Fibroblast of skin of right quadriceps (primary cell): ENCODE results near the gene ATP5MG.
"Not testable (repeated sequence)": the region's sequence is repeated elsewhere in the genome, so short reads cannot be mapped to it uniquely, and the experiment has no call there.

Experiments
- DNase-seq: peaks from one replicate; pipeline ENCODE4 v3.0.0-alpha.2; 2013

Gene ATP5MG

GRCh38 chr11:118410055-118410745 lies 8.8 kb downstream of the ATP5MG start:
- DNase-seq = no peak

- no peak for DNase-seq
Observed at GRCh38 chr11:118411530-118411929, 10.1 kb downstream of the ATP5MG start.

GRCh38 chr11:118412921-118413320 lies 11.5 kb downstream of the ATP5MG start:
- no peak for DNase-seq

DNA sequence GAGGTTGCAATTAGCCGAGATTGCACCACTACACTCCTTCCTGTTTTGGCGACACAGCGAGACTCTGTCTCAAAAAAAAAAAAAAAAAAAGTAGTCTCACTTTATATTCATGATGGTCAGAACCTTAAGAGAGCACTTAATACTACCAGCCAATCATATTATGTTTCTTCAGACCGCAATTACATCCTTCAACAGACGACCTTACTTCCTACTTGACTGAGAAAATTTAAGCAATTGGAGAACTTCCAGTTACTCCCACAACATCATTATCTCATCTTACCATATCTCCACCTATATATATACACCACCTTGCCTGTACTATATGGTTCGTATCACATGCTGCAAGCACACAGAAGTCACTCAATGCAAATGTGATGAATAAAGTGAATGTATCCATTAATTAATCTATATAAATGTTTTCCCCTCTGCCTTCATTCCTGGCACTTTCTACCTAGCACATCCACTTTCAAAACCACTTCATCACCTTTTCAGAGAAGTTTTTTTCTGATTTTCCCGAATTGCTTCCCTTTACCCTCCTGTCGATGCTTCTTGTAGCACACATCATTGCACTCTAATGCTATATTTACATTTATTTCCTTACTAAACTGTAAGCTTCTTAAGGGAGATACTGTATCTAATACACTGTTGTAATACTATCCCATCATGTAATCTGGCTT lies 13.8 kb downstream of the ATP5MG start:
- no peak for DNase-seq

GRCh38 chr11:118415739-118416068 lies 14.3 kb downstream of the ATP5MG start:
- DNase-seq = peak; percentile 92

- not testable (repeated sequence) for DNase-seq
Observed at GRCh38 chr11:118416900-118417299, 15.5 kb downstream of the ATP5MG start.

- no peak for DNase-seq
Observed at GRCh38 chr11:118417801-118418200, 16.4 kb downstream of the ATP5MG start.

DNA sequence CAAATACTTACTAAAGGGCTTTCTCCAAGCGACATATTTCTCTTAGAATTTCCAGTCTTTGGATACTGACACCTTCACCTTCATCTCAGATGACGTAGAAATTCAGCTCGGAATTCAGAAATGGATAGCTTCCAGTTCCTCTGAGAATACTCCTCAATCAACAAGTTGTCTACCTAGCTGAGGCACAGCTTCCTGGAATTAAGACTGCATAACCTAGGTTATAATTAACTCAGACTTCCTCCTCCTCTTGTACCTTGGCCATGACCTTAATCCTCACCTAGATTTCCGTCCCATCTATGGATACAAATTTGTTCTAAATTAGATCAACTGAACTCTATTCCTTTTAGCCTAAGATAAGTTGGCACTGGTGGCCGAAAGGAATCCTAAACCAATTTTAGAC lies 17.4 kb downstream of the ATP5MG start:
- no peak for DNase-seq

DNA sequence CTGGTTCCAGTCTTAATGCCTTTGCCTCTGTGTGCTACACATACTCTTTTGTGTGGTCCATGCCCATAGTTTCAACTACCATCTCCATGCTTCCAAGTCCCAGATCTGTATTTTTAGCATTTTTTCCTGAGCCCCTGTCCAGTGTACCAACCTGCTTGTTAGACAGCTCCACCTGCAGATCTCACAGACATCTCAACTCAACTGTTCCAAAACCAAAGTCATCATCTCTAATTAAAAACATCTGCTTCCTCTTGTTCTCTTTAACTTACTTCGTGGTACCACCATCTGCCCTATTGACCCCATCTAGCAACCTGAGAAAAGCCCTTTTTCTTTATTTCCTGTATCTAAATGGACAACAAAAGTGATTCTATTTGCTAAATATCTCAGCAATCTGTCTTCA lies 26.3 kb downstream of the ATP5MG start:
- DNase-seq = no peak

- DNase-seq = no peak
Observed at GRCh38 chr11:118430956-118431355, 29.6 kb downstream of the ATP5MG start.

DNA sequence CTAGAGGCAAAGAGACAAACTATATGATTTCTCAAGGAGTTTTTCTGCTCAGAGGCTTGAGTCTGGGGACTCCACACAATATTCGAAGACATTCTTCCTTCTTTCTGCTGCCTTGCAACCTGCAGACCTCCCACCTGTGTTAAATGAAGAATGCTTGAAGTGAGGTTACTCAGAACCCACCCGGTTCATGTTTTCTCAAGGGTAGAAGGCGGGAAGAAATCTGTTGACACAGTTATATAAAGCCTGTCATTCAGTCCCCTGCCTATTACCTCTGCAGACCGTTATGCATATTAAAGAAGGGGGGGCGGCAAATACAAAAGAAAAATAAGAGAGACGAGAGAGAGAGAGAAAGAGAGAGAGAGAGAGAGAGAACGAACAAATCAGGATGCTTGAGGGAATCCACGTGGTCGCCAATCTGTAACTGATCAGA lies 32.7 kb downstream of the ATP5MG start:
- no peak for DNase-seq

GRCh38 chr11:118434553-118435289 lies 33.3 kb downstream of the ATP5MG start:
- peak; percentile 39 for DNase-seq

- peak; percentile 61 for DNase-seq
Observed at GRCh38 chr11:118435290-118435892, 34.0 kb downstream of the ATP5MG start.

DNA sequence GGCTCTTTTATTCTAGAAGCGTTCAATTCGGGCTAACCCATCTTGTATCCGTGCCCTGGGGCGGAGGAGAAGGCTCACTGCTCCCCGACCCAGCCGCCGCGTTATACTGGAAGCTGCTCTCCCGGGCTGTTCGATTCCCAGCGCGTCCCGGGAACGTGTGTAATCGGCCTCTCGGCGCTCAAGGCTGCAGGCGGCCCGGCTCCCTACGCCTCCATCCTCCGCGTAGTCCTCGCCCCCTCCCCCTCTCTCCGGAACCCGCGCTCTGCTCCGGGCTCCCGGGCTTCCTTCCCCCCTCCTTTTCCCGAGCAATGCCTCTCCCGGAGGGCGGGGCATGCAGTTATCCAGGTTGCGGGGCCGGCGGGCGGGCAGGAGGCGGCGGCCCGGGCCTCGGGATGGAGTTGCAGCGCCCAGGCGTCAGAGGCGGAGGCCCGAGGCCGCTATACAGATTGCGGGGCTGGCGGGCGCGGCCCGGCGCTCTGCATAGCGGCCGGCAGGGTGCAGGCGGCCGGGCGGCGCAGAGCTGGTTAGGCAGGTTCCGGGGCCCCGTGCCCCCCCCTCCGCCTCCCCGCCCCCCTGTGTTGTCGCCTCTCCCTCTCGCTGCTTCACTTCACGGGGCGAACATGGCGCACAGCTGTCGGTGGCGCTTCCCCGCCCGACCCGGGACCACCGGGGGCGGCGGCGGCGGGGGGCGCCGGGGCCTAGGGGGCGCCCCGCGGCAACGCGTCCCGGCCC lies 34.7 kb downstream of the ATP5MG start, which contains the start of gene KMT2A:
Gene KMT2A, plus strand, starts transcription at position 600 of the 732 bp plus-strand sequence. Its CDS starts 21 bp downstream, at position 621.
- DNase-seq = peak; percentile 99

GRCh38 chr11:118436639-118437207 lies 35.3 kb downstream of the ATP5MG start:
- DNase-seq = no peak

GRCh38 chr11:118437208-118438125 lies 36.1 kb downstream of the ATP5MG start:
- peak; percentile 40 for DNase-seq

DNA sequence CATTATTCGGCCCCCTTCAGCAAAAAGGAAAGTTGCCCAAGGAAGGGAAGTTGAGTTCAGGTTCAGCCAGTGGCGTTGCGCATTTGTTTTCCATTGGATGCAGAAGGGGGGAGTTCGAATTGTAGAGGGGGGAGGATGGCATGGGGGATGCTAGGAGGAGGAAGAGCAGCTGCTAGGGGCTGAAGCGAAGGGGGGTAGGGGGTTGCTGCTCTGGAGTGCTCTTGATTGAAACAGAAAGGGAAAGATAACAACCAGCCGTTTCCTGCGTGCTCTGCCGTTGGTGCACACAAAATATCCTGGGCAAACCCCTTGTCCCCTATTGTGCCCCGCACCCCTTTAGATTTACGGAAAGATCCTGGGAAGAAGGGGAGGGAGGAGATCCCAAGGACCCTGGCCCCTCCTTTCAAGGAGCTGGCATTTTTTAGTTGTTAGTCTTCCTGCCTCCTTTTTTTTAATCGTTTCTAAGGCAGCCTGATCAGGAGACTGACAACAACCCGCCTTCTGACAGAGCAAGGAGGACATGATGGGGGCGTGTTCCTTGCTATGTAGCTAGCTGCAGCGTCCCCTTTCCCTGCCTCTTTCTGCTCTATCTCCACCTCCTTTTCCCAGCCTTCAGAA lies 37.0 kb downstream of the ATP5MG start:
- peak; percentile 76 for DNase-seq

DNA sequence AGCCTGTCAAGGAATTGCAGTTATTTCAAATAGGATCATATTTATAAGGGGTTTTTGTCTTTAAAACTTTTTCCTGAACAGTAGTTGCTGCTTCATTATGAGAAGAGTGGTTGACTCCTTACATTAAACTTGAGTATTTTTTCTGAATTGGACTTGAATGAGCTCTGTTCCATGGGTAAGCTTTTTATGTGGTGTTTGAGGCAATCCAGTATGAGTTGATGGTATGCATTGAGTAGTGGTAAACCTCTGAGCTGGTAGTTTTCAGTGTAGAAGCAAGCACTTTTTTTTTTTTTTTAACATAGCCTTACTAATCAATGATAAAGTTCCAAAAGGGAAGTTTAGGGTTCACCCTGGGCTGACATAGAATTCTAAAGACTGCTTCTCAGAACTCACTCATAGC lies 38.2 kb downstream of the ATP5MG start:
- no peak for DNase-seq

- DNase-seq = no peak
Observed at GRCh38 chr11:118441770-118442275, 40.4 kb downstream of the ATP5MG start.

GRCh38 chr11:118442301-118442700 lies 40.9 kb downstream of the ATP5MG start:
- DNase-seq = no peak
